Measurements from ENCODE around the gene GXYLT2.

The GXYLT2 gene

DNA sequence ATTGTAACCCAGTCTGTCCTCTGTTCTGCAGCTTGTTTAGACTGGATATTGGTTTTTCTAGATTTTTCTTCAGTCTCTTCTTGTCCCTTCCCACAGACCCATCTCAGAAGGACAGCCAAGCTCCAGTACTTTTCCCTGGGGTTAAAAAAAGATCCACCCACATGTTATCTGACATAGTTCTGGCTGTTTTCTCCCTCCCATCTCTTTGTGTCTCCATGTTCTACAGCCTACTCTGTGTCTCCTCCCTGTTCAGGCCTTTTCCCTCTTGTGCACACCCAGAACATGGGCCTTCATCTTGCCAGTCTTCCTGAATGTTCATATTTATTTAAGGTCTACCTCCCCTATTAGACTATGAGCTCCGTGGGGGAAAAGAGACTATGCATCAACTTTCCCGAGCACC lies 103.7 kb downstream of the GXYLT2 start:
- FAIRE-seq (no peak), DNase-seq (ENCODE audit: insufficient read length, low spot score) (no peak)
- TF ChIP-seq, protein P1, sequence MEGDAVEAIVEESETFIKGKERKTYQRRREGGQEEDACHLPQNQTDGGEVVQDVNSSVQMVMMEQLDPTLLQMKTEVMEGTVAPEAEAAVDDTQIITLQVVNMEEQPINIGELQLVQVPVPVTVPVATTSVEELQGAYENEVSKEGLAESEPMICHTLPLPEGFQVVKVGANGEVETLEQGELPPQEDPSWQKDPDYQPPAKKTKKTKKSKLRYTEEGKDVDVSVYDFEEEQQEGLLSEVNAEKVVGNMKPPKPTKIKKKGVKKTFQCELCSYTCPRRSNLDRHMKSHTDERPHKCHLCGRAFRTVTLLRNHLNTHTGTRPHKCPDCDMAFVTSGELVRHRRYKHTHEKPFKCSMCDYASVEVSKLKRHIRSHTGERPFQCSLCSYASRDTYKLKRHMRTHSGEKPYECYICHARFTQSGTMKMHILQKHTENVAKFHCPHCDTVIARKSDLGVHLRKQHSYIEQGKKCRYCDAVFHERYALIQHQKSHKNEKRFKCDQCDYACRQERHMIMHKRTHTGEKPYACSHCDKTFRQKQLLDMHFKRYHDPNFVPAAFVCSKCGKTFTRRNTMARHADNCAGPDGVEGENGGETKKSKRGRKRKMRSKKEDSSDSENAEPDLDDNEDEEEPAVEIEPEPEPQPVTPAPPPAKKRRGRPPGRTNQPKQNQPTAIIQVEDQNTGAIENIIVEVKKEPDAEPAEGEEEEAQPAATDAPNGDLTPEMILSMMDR (IDR thresholded peaks at IDR 0.05; ENCODE audit: insufficient read depth, missing control alignments) = no peak

DNA sequence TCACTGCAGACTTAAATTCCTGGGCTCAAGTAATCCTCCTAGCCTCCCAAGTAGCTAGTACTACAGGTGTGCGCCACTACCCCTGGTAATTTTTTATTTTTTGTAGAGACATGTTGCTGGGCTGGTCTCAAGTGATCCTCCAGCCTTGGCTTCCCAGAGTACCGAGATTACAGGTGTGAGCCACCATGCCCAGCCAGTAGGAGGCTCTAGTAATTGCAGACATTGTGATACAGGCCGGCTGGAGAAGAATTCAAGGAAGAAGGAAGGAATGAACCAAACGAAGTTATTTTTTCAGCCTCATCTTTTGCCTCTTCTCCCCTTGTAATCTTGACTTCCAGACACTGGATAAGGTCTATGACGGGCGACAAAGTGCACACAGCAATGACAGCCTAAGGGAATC lies 105.5 kb downstream of the GXYLT2 start:
- TF ChIP-seq, protein P1 (IDR thresholded peaks at IDR 0.05; ENCODE audit: insufficient read depth, missing control alignments) = no peak
- FAIRE-seq = no peak
- DNase-seq (ENCODE audit: insufficient read length, low spot score) = no peak

DNA sequence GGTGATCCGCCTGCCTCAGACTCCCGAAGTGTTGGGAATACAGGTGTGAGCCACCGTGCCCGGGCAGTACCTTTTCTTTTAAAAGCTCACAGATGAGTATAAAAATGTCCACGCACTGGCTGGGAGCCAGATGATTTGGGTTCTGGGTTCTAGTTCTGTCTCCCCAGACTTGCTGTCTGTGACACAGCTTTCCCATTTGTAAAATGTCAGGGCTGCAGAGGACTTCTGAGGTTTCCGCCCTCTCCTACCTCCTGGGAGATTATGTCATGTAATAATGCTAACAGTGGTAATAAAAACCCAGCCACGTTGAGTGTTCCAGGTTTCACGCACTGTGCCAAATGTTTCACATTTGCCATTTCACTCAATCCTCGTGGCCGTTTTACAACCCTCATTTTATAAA lies 107.5 kb downstream of the GXYLT2 start:
- TF ChIP-seq, protein P1 (IDR thresholded peaks at IDR 0.05; ENCODE audit: insufficient read depth, missing control alignments) = no peak

DNA sequence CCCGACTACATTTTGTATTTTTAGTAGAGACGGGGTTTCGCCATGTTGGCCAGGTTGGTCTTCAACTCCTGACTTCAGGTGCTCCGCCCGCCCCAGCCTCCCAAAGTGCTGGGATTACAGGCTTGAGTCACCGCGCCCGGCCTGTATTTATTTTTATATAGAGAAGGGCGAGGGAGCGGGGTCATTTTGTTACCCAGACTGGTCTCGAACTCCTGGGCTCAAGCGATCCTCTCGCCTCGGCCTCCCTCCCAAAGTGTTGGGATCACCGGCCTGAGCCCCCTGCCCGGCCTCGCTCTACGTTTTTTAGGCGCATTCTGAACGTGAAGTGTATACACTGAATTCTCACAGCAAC lies 108.3 kb downstream of the GXYLT2 start:
- TF ChIP-seq, protein P1 (IDR thresholded peaks at IDR 0.05; ENCODE audit: insufficient read depth, missing control alignments) = no peak
- FAIRE-seq = no peak
- no peak for DNase-seq (ENCODE audit: insufficient read length, low spot score)

More for the DNA sequence above, 107.5 kb downstream of the GXYLT2 start:
- no peak for FAIRE-seq
- no peak for DNase-seq (ENCODE audit: insufficient read length, low spot score)

DNA sequence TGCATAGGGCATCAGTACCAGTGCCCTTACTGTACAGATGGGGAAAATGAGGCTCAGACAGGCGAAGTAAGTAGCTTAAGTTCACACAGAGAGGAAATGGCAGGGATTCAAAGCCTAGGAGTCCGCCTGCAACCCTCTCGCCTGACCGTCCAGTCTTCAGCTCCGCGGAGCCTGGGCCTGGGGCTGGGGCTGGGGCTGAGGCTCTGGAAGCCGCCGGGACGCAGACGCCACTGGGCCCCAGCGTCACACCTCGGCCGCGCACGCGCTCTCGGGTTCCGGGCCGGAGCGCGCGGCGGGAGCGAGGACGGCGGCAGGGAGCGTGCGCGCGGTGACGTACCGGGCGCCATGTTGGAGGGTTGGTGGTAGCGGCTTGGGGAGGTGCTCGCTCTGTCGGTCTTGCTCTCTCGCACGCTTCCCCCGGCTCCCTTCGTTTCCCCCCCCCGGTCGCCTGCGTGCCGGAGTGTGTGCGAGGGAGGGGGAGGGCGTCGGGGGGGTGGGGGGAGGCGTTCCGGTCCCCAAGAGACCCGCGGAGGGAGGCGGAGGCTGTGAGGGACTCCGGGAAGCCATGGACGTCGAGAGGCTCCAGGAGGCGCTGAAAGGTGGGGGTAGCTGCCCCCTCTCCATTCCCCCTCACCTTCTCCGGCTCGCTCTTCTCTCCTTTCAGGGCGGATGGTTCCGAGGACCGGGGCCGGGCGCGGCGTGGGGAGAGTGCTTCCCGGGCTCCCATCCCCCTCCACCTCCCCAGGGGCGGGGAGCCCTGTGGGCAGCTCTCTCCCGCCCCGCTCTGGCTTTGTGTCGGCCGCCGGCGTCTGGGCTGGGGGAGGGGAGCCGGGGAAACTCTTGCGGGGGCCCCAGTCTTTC lies 108.9 kb downstream of the GXYLT2 start, which contains the start of gene PPP4R2:
Gene PPP4R2, plus strand, starts transcription at position 339 of the 861 bp plus-strand sequence. Its CDS starts 227 bp downstream, at position 566.
- FAIRE-seq = no peak
- TF ChIP-seq, protein P1 (IDR thresholded peaks at IDR 0.05; ENCODE audit: insufficient read depth, missing control alignments) = no peak
- DNase-seq (ENCODE audit: insufficient read length, low spot score) = peak; percentile 40

DNA sequence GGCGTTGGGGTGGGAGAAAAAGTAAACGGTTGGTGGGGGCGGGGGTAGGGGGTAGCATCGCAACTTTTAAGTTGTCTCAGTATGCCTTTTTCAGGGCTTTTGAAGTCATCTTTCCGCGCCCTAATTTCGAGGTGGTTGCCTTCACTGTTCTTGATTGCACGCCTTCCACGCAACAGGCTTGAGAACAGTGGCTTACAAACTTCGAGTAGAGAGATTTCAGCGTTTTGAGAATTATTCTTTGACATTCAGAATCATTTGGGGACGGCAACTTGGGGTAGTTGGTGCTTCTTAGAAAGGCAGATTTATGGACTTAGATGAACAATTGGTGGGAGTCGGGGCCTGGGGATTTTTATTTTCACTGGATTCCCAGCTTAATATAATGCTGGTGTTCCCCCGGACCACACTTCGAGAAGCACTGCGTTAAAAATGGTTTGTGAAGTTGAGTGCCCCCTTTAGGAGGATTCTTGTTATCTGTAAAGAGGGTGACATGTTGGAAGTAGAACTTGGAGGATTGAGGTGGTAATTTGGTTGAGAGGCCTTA lies 109.6 kb downstream of the GXYLT2 start:
- TF ChIP-seq, protein P1 (IDR thresholded peaks at IDR 0.05; ENCODE audit: insufficient read depth, missing control alignments) = peak; percentile 63
- FAIRE-seq (no peak), DNase-seq (ENCODE audit: insufficient read length, low spot score) (no peak)

DNA sequence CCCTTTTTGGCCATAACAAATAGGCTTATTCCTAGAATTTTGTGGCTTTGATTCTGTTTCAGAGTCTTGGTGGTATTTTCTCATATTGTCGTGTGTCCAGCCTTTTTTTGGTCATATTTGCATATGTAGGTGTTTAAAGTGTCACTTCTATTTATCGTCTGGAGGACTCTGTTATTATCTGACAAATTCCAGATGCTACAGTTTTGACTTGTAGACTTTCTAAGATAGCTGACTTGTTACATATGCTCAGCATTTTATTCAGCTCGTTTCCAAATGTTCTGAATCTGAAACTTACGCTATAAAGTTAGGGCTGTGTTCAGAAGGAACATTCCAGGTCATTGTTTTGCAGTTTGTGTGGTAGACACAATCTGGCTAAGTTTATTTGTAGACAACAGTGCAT lies 110.6 kb downstream of the GXYLT2 start:
- FAIRE-seq (no peak), DNase-seq (ENCODE audit: insufficient read length, low spot score) (no peak)
- TF ChIP-seq, protein P1 (IDR thresholded peaks at IDR 0.05; ENCODE audit: insufficient read depth, missing control alignments) = no peak
